Loucy (cell line): ENCODE results near the gene PGBD1.

Experiments
- H2AFZ ChIP-seq: fragments of 200-600 bp; sonication (generic); 2 replicates; pipeline ENCODE4 v1.6.0; 2016; ENCODE audit warnings: antibody characterized with exemption, mild to moderate bottlenecking, low read length, moderate library complexity
- H3F3A ChIP-seq: fragments of 200-600 bp; 2 replicates; pipeline ENCODE4 v1.6.0; 2016; ENCODE audit warnings: antibody characterized with exemption, low read depth, mild to moderate bottlenecking
- H3K27me3 ChIP-seq: fragments of 200-600 bp; sonication (generic); 2 replicates; pipeline ENCODE4 v1.6.1; 2014; ENCODE audit warnings: low read length, mild to moderate bottlenecking; ENCODE audit not compliant: insufficient read depth, poor library complexity, severe bottlenecking
- H3K36me3 ChIP-seq: fragments of 200-600 bp; sonication (generic); 2 replicates; pipeline ENCODE4 v1.6.1; 2016; ENCODE audit warnings: low read length; ENCODE audit not compliant: insufficient read depth
- H3K4me1 ChIP-seq: fragments of 200-600 bp; sonication (generic); 2 replicates; pipeline ENCODE4 v1.5.1; 2014; ENCODE audit warnings: low read length, mild to moderate bottlenecking; ENCODE audit not compliant: insufficient read depth, poor library complexity, severe bottlenecking
- H3K4me2 ChIP-seq: fragments of 200-600 bp; sonication (generic); 2 replicates; pipeline ENCODE4 v1.6.0; 2014; ENCODE audit warnings: antibody characterized with exemption, low read length, low read depth, mild to moderate bottlenecking; ENCODE audit not compliant: poor library complexity, severe bottlenecking
- H3K4me3 ChIP-seq: fragments of 200-600 bp; sonication (generic); 2 replicates; pipeline ENCODE4 v1.5.1; 2014; ENCODE audit warnings: low read length, mild to moderate bottlenecking, mixed read lengths; ENCODE audit not compliant: poor library complexity, severe bottlenecking
- H3K79me2 ChIP-seq: fragments of 200-600 bp; sonication (generic); 2 replicates; pipeline ENCODE4 v1.6.1; 2014; ENCODE audit warnings: low read length; ENCODE audit not compliant: insufficient read depth
- H3K9ac ChIP-seq: fragments of 200-600 bp; sonication (generic); 2 replicates; pipeline ENCODE4 v1.6.0; 2014; ENCODE audit warnings: mild to moderate bottlenecking, low read depth, low read length, moderate library complexity; ENCODE audit not compliant: poor library complexity, severe bottlenecking
- H3K9me2 ChIP-seq: fragments of 200-600 bp; sonication (generic); replicated peaks from 2 replicates; pipeline ENCODE4 v1.6.1; 2016; ENCODE audit warnings: low read depth, low read length, mixed read lengths
- H3K9me3 ChIP-seq: fragments of 200-600 bp; sonication (generic); 2 replicates; pipeline ENCODE4 v1.6.1; 2014; ENCODE audit warnings: mild to moderate bottlenecking, antibody characterized with exemption, low read length, low read depth; ENCODE audit not compliant: insufficient read depth
- H4K20me1 ChIP-seq: fragments of 200-600 bp; sonication (generic); 2 replicates; pipeline ENCODE4 v1.6.0; 2014; ENCODE audit warnings: antibody characterized with exemption, low read length, mild to moderate bottlenecking; ENCODE audit not compliant: insufficient read depth, poor library complexity, severe bottlenecking
- CTCF ChIP-seq: fragments of 200-600 bp; sonication (generic); conservative IDR thresholded peaks from 2 replicates; pipeline ENCODE4 v1.5.1; 2014; ENCODE audit warnings: mild to moderate bottlenecking, antibody characterized with exemption, low read length
- EZH2phosphoT487 ChIP-seq: fragments of 200-600 bp; IDR thresholded peaks from 2 replicates; pipeline ENCODE4 v1.6.1; 2018; ENCODE audit warnings: antibody characterized with exemption, mild to moderate bottlenecking, moderate library complexity, borderline replicate concordance

PGBD1 gene

GRCh38 chr6:28281288-28282064 is at the start of gene PGBD1:
TSS of gene PGBD1 (plus strand) at chr6:28281572. CDS start at chr6:28283814, 2,242 bp downstream.
- Histone ChIP-seq H3F3A (no peaks in the 10 kb centered on the region), H2AFZ (peak within 1 kb of the TSS; percentile 89), H3K9ac (peak within 1 kb of the TSS; percentile 79), H3K9me2 (no peaks in the 10 kb centered on the region), H3K4me1 (peaks cover 29% of the 10 kb centered on the region), H3K79me2 (peaks cover 25% of the 10 kb centered on the region; the same call in 1 of the 2 replicates), H3K36me3 (peaks cover 10% of the 10 kb centered on the region; the same call in 1 of the 2 replicates), H3K4me2 (peak within 1 kb of the TSS; percentile 66), H3K9me3 (no peaks in the 10 kb centered on the region), H3K27me3 (no peaks in the 10 kb centered on the region), H4K20me1 (no peaks in the 10 kb centered on the region), H3K4me3 (peak within 1 kb of the TSS; percentile 83)
- TF ChIP-seq CTCF: peak; percentile 16; the same call in 1 of the 2 replicates
- TF ChIP-seq EZH2phosphoT487: no peak

- Histone ChIP-seq H3K9me3 (no peaks in the 10 kb centered on the region), H3K4me1 (no peaks in the 10 kb centered on the region), H3K79me2 (no peaks in the 10 kb centered on the region), H2AFZ (no peak overlapping the region), H3K36me3 (no peaks in the 10 kb centered on the region), H3K4me2 (no peak overlapping the region), H4K20me1 (no peaks in the 10 kb centered on the region), H3K4me3 (no peak overlapping the region), H3F3A (no peaks in the 10 kb centered on the region), H3K9me2 (no peaks in the 10 kb centered on the region), H3K9ac (no peak overlapping the region), H3K27me3 (no peaks in the 10 kb centered on the region)
- TF ChIP-seq CTCF (no peak), EZH2phosphoT487 (no peak)
Observed at GRCh38 chr6:28232785-28233184, 48.6 kb upstream of the PGBD1 start.

- Histone ChIP-seq H2AFZ (no peak overlapping the region), H3K79me2 (no peaks in the 10 kb centered on the region), H3K9me2 (no peaks in the 10 kb centered on the region), H3K9ac (no peak overlapping the region), H3K36me3 (no peaks in the 10 kb centered on the region), H3K4me1 (no peaks in the 10 kb centered on the region), H3K4me3 (no peak overlapping the region), H3K9me3 (no peaks in the 10 kb centered on the region), H4K20me1 (no peaks in the 10 kb centered on the region), H3K27me3 (no peaks in the 10 kb centered on the region), H3K4me2 (no peak overlapping the region), H3F3A (no peaks in the 10 kb centered on the region)
- TF ChIP-seq CTCF (no peak), EZH2phosphoT487 (no peak)
Observed at GRCh38 chr6:28235912-28236452, 45.4 kb upstream of the PGBD1 start.
